Natural killer cell (primary cell): ENCODE data around the gene COX7A1. TPM values are rescaled to one million over a fixed set of nuclear protein-coding genes. Genes with fewer than 3 reads are reported as not detected.
A peak's percentile ranks its signal among the peaks of the same experiment; 100 is the strongest.

Experiments used
- ATAC-seq, 3 donors: fragments of 150-1000 bp in 2 of 3; fragments of 200-7000 bp in 1 of 3; cut with Tn5 transposase; 1 replicate in 1 of 3; 2 replicates in 2 of 3; pipeline ENCODE4 v1.10.0; 2021; ENCODE audit warnings: mild to moderate bottlenecking in 2 of 3, moderate library complexity in 2 of 3
- DNase-seq, 2 donors: peaks; one replicate each; pipeline versions ENCODE4 v3.0.0 to v3.0.0-alpha.2; 2013 to 2021; ENCODE audit warnings: mixed read lengths in 1 of 2
- H3K27ac ChIP-seq: one replicate; pipeline ENCODE4 v1.5.1; 2013; ENCODE audit warnings: mild to moderate bottlenecking, low read length
- H3K27me3 ChIP-seq: one replicate; pipeline ENCODE4 v1.6.1; 2013; ENCODE audit warnings: low read length; ENCODE audit not compliant: control insufficient read depth, insufficient read depth
- H3K36me3 ChIP-seq: one replicate; pipeline ENCODE4 v1.6.1; 2013; ENCODE audit warnings: low read length; ENCODE audit not compliant: control insufficient read depth, insufficient read depth
- H3K4me1 ChIP-seq: one replicate; pipeline ENCODE4 v1.6.1; 2013; ENCODE audit warnings: low read length; ENCODE audit not compliant: control insufficient read depth, insufficient read depth
- H3K4me3 ChIP-seq: one replicate; pipeline ENCODE4 v1.5.1; 2013; ENCODE audit warnings: low read length
- H3K9me3 ChIP-seq: one replicate; pipeline ENCODE4 v1.6.1; 2013; ENCODE audit warnings: low read length; ENCODE audit not compliant: control insufficient read depth, insufficient read depth
- H3K27ac Mint-ChIP-seq, 2 donors: one replicate each; pipeline ENCODE4 v1.8.0; 2022; ENCODE audit warnings: mild to moderate bottlenecking in 2 of 2, mixed read lengths in 2 of 2, moderate library complexity in 1 of 2
- H3K27me3 Mint-ChIP-seq, 2 donors: one replicate each; pipeline ENCODE4 v1.8.0; 2022; ENCODE audit warnings: low read depth in 2 of 2, mixed read lengths in 2 of 2
- H3K36me3 Mint-ChIP-seq: one replicate; pipeline ENCODE4 v1.8.0; 2022; ENCODE audit warnings: mixed read lengths
- H3K4me1 Mint-ChIP-seq, 2 donors: one replicate each; pipeline ENCODE4 v1.8.0; 2022; ENCODE audit warnings: mixed read lengths in 2 of 2
- H3K4me3 Mint-ChIP-seq: one replicate; pipeline ENCODE4 v1.8.0; 2022; ENCODE audit warnings: mild to moderate bottlenecking, moderate library complexity, mixed read lengths
- H3K9me3 Mint-ChIP-seq, 2 donors: one replicate each; pipeline ENCODE4 v1.8.0; 2022; ENCODE audit warnings: mixed read lengths in 2 of 2
- CTCF ChIP-seq: fragments of 200-600 bp; IDR thresholded peaks from one replicate; pipeline ENCODE4 v1.8.0; 2022; ENCODE audit warnings: antibody characterized with exemption
- WGBS: methylation state at CpG from one replicate; pipeline ENCODE4 v1.1.7; 2013; ENCODE audit warnings: missing lambda C conversion rate; ENCODE audit not compliant: insufficient coverage; 5-methylcytosine and 5-hydroxymethylcytosine counted together
- intact Hi-C: fragments of 100-400 bp; cut with micrococcal nuclease; formaldehyde crosslinking; loops from one replicate; pipeline ENCODE4 v1.14.2; 2022
- total RNA-seq, 4 donors: library from RNA; stranded (reverse); fragments of 120-200 nt in 1 of 4; gene quantifications; one replicate each; pipeline versions ENCODE4 v1.2.3 to v1.2.4, GENCODE V29; 2013 to 2022

COX7A1 gene
- total RNA-seq, 3 donors from 2014 or later (not counting 1 experiment from before 2014, with no cell fraction given), result not detected

- Histone ChIP-seq H3K9me3 (no peaks in the 10 kb centered on the region), H3K4me1 (peaks cover 29% of the 10 kb centered on the region), H3K36me3 (peaks cover 17% of the 10 kb centered on the region), H3K27me3 (no peaks in the 10 kb centered on the region), H3K4me3 (no peak overlapping the region), H3K27ac (no peak overlapping the region)
- 98% methylated on average over 10 of the region's 10 CpGs for WGBS
- H3K27ac Mint-ChIP-seq, result peak overlapping the region; percentile 95 to 99
- no peak for DNase-seq
- TF ChIP-seq CTCF, result no peak
- no peaks in the 10 kb centered on the region for H3K9me3 Mint-ChIP-seq
- ATAC-seq, result no peak
- intact Hi-C loops, result loop anchor here (10.0 kb wide), 1 partner anchor 118 kb away; the partner anchor contains the start of gene SDHAF1
- peaks cover 31 to 46% of the 10 kb centered on the region in 2 donors for H3K4me1 Mint-ChIP-seq
- H3K36me3 Mint-ChIP-seq, result no peaks in the 10 kb centered on the region
- H3K27me3 Mint-ChIP-seq, result no peaks in the 10 kb centered on the region
- H3K4me3 Mint-ChIP-seq, result peak overlapping the region; percentile 90
Measured at GRCh38 chr19:36112678-36113077, 39.6 kb downstream of the COX7A1 start.

GRCh38 chr19:36111200-36111539 is 41.1 kb downstream of the COX7A1 start:
- Mint-ChIP-seq H3K36me3 (no peaks in the 10 kb centered on the region), H3K4me1 (peaks cover 21 to 34% of the 10 kb centered on the region in 2 donors), H3K27ac (no peak overlapping the region), H3K9me3 (no peaks in the 10 kb centered on the region), H3K27me3 (no peaks in the 10 kb centered on the region), H3K4me3 (no peak overlapping the region)
- TF ChIP-seq CTCF, result no peak
- no peaks in the 10 kb centered on the region for H3K27me3 ChIP-seq
- ATAC-seq (no peak), DNase-seq (no peak)
- intact Hi-C loops, result loop anchor here (10.0 kb wide), 1 partner anchor 116 kb away; the partner anchor contains the start of gene SDHAF1
- no peaks in the 10 kb centered on the region for H3K9me3 ChIP-seq
- H3K27ac ChIP-seq, result no peak overlapping the region
- 91% methylated on average over 13 of the region's 13 CpGs for WGBS
- H3K36me3 ChIP-seq, result peaks cover 14% of the 10 kb centered on the region
- H3K4me1 ChIP-seq, result peaks cover 22% of the 10 kb centered on the region
- H3K4me3 ChIP-seq, result no peak overlapping the region

- Mint-ChIP-seq H3K4me1 (peaks cover 18 to 29% of the 10 kb centered on the region in 2 donors), H3K27me3 (no peaks in the 10 kb centered on the region), H3K4me3 (peak within 1 kb of the TSS; percentile 58), H3K27ac (peak within 1 kb of the TSS in 1 of 2 donors; percentile 16), H3K9me3 (no peaks in the 10 kb centered on the region), H3K36me3 (no peaks in the 10 kb centered on the region)
- Histone ChIP-seq H3K27me3 (no peaks in the 10 kb centered on the region), H3K4me1 (peaks cover 17% of the 10 kb centered on the region), H3K36me3 (peaks cover 14% of the 10 kb centered on the region), H3K9me3 (no peaks in the 10 kb centered on the region), H3K4me3 (no peak within 1 kb of the TSS), H3K27ac (no peak within 1 kb of the TSS)
- intact Hi-C loops, result loop anchor here (10.0 kb wide), 1 partner anchor 116 kb away; the partner anchor contains the start of gene SDHAF1
- no peak for DNase-seq
- ATAC-seq, result no peak
- 86% methylated on average over 1 of the region's 1 CpG for WGBS
- TF ChIP-seq CTCF, result no peak
Measured at GRCh38 chr19:36110487-36111199, 41.6 kb downstream of the COX7A1 start, which contains the start of gene OVOL3. Gene OVOL3, plus strand, starts transcription at chr19:36111143. Its CDS starts 60 bp downstream, at chr19:36111203.
